ENCODE results near the gene RUNX1.
"Not testable (repeated sequence)": the region's sequence is repeated elsewhere in the genome, so short reads cannot be mapped to it uniquely, and the experiment has no call there.

The RUNX1 gene

GRCh38 chr21:34966881-34967280, 82.2 kb downstream of the RUNX1 start:
- not testable (repeated sequence) for DNase-seq

- peak; percentile 72 for DNase-seq
These were observed 83.6 kb downstream of the RUNX1 start for GRCh38 chr21:34965200-34966174.

GRCh38 chr21:34962586-34963222, 86.4 kb downstream of the RUNX1 start:
- DNase-seq = peak; percentile 48

GRCh38 chr21:34962136-34962535, 87.0 kb downstream of the RUNX1 start:
- no peak for DNase-seq

- no peak for DNase-seq
These were observed 88.4 kb downstream of the RUNX1 start for GRCh38 chr21:34960687-34961086.

- no peak for DNase-seq
These were observed 89.5 kb downstream of the RUNX1 start for GRCh38 chr21:34959607-34960006.

GRCh38 chr21:34958040-34958439, 91.1 kb downstream of the RUNX1 start:
- no peak for DNase-seq

- DNase-seq = no peak
These were observed 92.4 kb downstream of the RUNX1 start for GRCh38 chr21:34956416-34957316.

GRCh38 chr21:34953950-34954349, 95.2 kb downstream of the RUNX1 start:
- no peak for DNase-seq

- no peak for DNase-seq
These were observed 96.4 kb downstream of the RUNX1 start for GRCh38 chr21:34952701-34953100.

- not testable (repeated sequence) for DNase-seq
These were observed 97.2 kb downstream of the RUNX1 start for GRCh38 chr21:34951868-34952267.

- DNase-seq = no peak
These were observed 98.1 kb downstream of the RUNX1 start for GRCh38 chr21:34950980-34951379.

GRCh38 chr21:34949499-34949898, 99.6 kb downstream of the RUNX1 start:
- no peak for DNase-seq

- DNase-seq = no peak
These were observed 100.1 kb downstream of the RUNX1 start for GRCh38 chr21:34949030-34949429.

- no peak for DNase-seq
These were observed 100.9 kb downstream of the RUNX1 start for GRCh38 chr21:34948157-34948556.

- no peak for DNase-seq
These were observed 102.1 kb downstream of the RUNX1 start for GRCh38 chr21:34946916-34947534.

GRCh38 chr21:34946385-34946840, 102.7 kb downstream of the RUNX1 start:
- peak; percentile 34 for DNase-seq

- DNase-seq = no peak
These were observed 103.8 kb downstream of the RUNX1 start for GRCh38 chr21:34945288-34945687.

GRCh38 chr21:34944015-34944755, 104.9 kb downstream of the RUNX1 start:
- no peak for DNase-seq

- peak; percentile 23 for DNase-seq
These were observed 106.2 kb downstream of the RUNX1 start for GRCh38 chr21:34942911-34943310.

GRCh38 chr21:34941162-34941561, 107.9 kb downstream of the RUNX1 start:
- no peak for DNase-seq
